GM12864 (cell line): Measurements from ENCODE around the gene SAMHD1.
"Not testable (repeated sequence)": the region's sequence is repeated elsewhere in the genome, so short reads cannot be mapped to it uniquely, and the experiment has no call there.

ENCODE experiments used
- DNase-seq: peaks from one replicate; pipeline ENCODE4 v3.0.0-alpha.2; 2011; ENCODE audit warnings: low read depth
- H3K4me3 ChIP-seq: 2 replicates; pipeline ENCODE4 v1.5.1; 2011; ENCODE audit warnings: mild to moderate bottlenecking, low read depth, low read length, control low read depth
- TF ChIP-seq, protein P1 (sequence below): IDR thresholded peaks from 2 replicates; pipeline ENCODE4 v1.5.1; 2011; ENCODE audit warnings: low read depth, mild to moderate bottlenecking, moderate library complexity, low read length, control low read depth, inconsistent platforms; ENCODE audit errors: missing control alignments

The SAMHD1 gene

DNA sequence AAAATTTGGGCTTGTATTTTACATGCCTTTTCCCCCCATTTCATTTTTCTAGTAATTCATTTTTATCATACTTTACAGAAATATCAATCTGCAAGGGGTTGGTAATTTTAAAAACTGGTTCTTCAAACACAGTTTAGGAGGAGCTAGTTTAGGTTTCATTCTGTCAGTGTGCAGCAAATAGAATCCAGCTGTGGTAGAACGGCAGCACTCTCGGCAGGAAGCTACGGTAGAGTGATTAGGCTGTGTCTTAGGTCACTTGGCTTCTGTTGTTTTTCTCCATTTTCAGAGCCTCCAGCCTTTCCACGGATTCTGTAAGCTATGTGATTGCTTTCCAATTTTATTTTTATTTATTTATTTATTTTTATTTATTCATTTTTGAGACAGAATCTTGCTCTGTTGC lies 42.9 kb downstream of the SAMHD1 start:
- TF ChIP-seq, protein P1, sequence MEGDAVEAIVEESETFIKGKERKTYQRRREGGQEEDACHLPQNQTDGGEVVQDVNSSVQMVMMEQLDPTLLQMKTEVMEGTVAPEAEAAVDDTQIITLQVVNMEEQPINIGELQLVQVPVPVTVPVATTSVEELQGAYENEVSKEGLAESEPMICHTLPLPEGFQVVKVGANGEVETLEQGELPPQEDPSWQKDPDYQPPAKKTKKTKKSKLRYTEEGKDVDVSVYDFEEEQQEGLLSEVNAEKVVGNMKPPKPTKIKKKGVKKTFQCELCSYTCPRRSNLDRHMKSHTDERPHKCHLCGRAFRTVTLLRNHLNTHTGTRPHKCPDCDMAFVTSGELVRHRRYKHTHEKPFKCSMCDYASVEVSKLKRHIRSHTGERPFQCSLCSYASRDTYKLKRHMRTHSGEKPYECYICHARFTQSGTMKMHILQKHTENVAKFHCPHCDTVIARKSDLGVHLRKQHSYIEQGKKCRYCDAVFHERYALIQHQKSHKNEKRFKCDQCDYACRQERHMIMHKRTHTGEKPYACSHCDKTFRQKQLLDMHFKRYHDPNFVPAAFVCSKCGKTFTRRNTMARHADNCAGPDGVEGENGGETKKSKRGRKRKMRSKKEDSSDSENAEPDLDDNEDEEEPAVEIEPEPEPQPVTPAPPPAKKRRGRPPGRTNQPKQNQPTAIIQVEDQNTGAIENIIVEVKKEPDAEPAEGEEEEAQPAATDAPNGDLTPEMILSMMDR: no peak
- DNase-seq: peak; percentile 36

GRCh38 chr20:36906086-36906485 lies 45.4 kb downstream of the SAMHD1 start:
- not testable (repeated sequence) for DNase-seq, H3K4me3 ChIP-seq

More for the DNA sequence above, 42.9 kb downstream of the SAMHD1 start:
- no peak overlapping the region for H3K4me3 ChIP-seq

GRCh38 chr20:36905566-36905965 lies 45.9 kb downstream of the SAMHD1 start:
- not testable (repeated sequence) for DNase-seq, H3K4me3 ChIP-seq

- no peak for DNase-seq
- TF ChIP-seq, protein P1: no peak
- H3K4me3 ChIP-seq: no peak overlapping the region
These were observed 46.8 kb downstream of the SAMHD1 start for GRCh38 chr20:36904690-36905089.

- no peak overlapping the region for H3K4me3 ChIP-seq
- TF ChIP-seq, protein P1: no peak
- DNase-seq: no peak
These were observed 56.5 kb downstream of the SAMHD1 start for GRCh38 chr20:36895036-36895435.

DNA sequence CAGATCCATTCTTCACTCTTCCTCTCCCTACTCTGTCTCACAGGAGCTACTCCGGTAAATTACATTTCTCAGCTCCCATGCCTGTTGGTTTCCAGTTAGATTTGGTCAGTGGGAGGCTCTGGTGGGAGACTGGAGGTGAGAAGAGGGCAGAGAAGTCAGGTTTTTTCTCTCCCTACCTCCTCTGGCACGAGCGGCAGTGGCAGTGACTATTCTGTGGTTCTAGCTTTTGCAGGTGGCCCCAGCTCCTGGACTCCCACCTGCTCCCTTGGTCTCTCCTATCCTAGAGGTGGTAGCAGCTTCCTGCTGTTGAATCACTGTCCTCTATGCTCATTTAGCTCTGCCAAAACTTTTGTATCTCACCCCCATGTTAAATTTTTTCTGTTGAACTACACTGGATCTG lies 57.7 kb downstream of the SAMHD1 start:
- no peak for DNase-seq
- H3K4me3 ChIP-seq: no peak overlapping the region
- TF ChIP-seq, protein P1: no peak

DNA sequence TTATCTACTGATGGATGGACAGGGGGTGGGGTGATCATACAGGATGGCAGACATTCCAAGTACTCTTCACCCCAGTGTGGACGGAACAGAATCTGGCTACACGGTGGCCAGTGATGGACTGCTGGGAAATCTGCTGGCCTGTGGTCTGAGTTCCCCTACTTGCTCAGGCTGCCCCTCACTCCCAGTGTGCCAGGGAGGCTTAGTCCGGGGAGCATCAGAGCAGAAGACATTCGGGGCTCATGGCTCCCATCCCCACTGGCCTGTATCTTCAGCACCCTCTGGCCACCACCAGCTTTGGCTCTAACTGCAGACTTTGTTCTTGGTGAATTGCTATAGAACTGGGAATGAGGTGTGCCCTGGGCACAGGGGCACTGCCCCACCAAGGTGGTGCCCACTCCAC lies 60.3 kb downstream of the SAMHD1 start:
- TF ChIP-seq, protein P1: no peak
- no peak for DNase-seq
- H3K4me3 ChIP-seq: no peak overlapping the region

DNA sequence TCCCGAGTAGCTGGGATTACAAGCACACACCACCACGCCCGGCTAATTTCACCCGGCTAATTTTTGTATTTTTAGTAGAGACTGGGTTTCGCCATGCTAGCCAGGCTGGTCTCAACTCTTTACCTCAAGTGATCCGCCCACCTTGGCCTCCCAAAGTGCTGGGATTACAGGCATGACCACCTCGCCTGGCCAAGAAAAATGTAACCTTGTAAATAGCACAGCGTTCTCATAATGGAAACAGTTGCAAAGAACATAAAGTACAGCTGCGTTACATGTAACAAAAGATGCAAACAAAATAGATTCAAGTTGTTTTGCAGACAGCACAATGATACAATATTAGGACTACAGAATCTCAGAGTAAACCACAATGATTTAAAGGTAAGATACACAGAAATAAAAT lies 60.9 kb downstream of the SAMHD1 start:
- no peak overlapping the region for H3K4me3 ChIP-seq
- TF ChIP-seq, protein P1: no peak
- no peak for DNase-seq
